ENCODE data around the gene SFT2D3.

The SFT2D3 gene

GRCh38 chr2:127671557-127672302 is 29.6 kb upstream of the SFT2D3 start:
- TF ChIP-seq GATA2 (IDR thresholded peaks at IDR 0.05; ENCODE audit: low read depth, low read length) (no peak), GATA3 (IDR thresholded peaks at IDR 0.05; ENCODE audit: low read depth, low read length) (no peak)

GRCh38 chr2:127672341-127673224 is 28.7 kb upstream of the SFT2D3 start:
- TF ChIP-seq GATA3 (IDR thresholded peaks at IDR 0.05; ENCODE audit: low read depth, low read length), result no peak
- TF ChIP-seq GATA2 (IDR thresholded peaks at IDR 0.05; ENCODE audit: low read depth, low read length), result no peak

GRCh38 chr2:127673291-127674069 is 27.8 kb upstream of the SFT2D3 start:
- TF ChIP-seq GATA2 (IDR thresholded peaks at IDR 0.05; ENCODE audit: low read depth, low read length) (no peak), GATA3 (IDR thresholded peaks at IDR 0.05; ENCODE audit: low read depth, low read length) (no peak)

GRCh38 chr2:127674241-127675209 is 26.8 kb upstream of the SFT2D3 start:
- no peak for TF ChIP-seq GATA3 (IDR thresholded peaks at IDR 0.05; ENCODE audit: low read depth, low read length)
- TF ChIP-seq GATA2 (IDR thresholded peaks at IDR 0.05; ENCODE audit: low read depth, low read length), result no peak

- TF ChIP-seq GATA2 (IDR thresholded peaks at IDR 0.05; ENCODE audit: low read depth, low read length) (no peak), GATA3 (IDR thresholded peaks at IDR 0.05; ENCODE audit: low read depth, low read length) (no peak)
These were observed 25.7 kb upstream of the SFT2D3 start, which contains the start of gene LIMS2 for GRCh38 chr2:127675331-127676261. TSS of gene LIMS2 (minus strand) at chr2:127675530. CDS start at chr2:127675024, 506 bp downstream.

- no peak for TF ChIP-seq GATA3 (IDR thresholded peaks at IDR 0.05; ENCODE audit: low read depth, low read length)
- no peak for TF ChIP-seq GATA2 (IDR thresholded peaks at IDR 0.05; ENCODE audit: low read depth, low read length)
These were observed 24.4 kb upstream of the SFT2D3 start for GRCh38 chr2:127676906-127677305.

- TF ChIP-seq GATA2 (IDR thresholded peaks at IDR 0.05; ENCODE audit: low read depth, low read length) (no peak), GATA3 (IDR thresholded peaks at IDR 0.05; ENCODE audit: low read depth, low read length) (no peak)
These were observed 22.8 kb upstream of the SFT2D3 start for GRCh38 chr2:127678531-127678930.

GRCh38 chr2:127678991-127679390 is 22.3 kb upstream of the SFT2D3 start:
- TF ChIP-seq GATA3 (IDR thresholded peaks at IDR 0.05; ENCODE audit: low read depth, low read length), result no peak
- TF ChIP-seq GATA2 (IDR thresholded peaks at IDR 0.05; ENCODE audit: low read depth, low read length), result no peak

GRCh38 chr2:127679680-127680361 is 21.5 kb upstream of the SFT2D3 start:
- TF ChIP-seq GATA2 (IDR thresholded peaks at IDR 0.05; ENCODE audit: low read depth, low read length) (no peak), GATA3 (IDR thresholded peaks at IDR 0.05; ENCODE audit: low read depth, low read length) (no peak)

- TF ChIP-seq GATA3 (IDR thresholded peaks at IDR 0.05; ENCODE audit: low read depth, low read length) (no peak), GATA2 (IDR thresholded peaks at IDR 0.05; ENCODE audit: low read depth, low read length) (no peak)
These were observed 20.5 kb upstream of the SFT2D3 start for GRCh38 chr2:127680706-127681287.

GRCh38 chr2:127681288-127681804 is 20.0 kb upstream of the SFT2D3 start:
- TF ChIP-seq GATA3 (IDR thresholded peaks at IDR 0.05; ENCODE audit: low read depth, low read length), result no peak
- no peak for TF ChIP-seq GATA2 (IDR thresholded peaks at IDR 0.05; ENCODE audit: low read depth, low read length)
